GM12801 (cell line): ENCODE measurements around the gene BLZF1.

ENCODE experiments used
- TF ChIP-seq, protein P1 (sequence below): IDR thresholded peaks from one replicate; pipeline ENCODE4 v1.5.1; 2011; ENCODE audit warnings: control low read depth; ENCODE audit not compliant: insufficient read length; ENCODE audit errors: extremely low read depth

Gene BLZF1

DNA sequence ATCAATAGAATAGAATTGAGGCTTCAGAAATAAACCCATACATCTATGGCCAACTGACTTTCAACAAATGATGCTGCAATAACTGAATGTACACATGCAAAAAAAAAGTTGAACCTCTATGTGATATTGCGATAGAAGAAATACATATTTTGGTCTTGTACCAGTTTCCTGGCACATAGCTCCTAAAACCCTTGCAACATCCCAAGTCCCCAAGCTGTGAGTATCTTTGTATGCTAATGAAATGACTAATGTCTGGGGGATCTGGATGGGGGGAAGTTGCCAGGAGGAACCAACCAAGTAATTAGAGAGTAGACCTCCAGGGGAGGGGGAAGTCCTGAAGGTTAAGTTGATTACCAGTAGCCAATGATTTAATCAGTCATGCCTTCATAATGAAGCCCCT, 24.4 kb downstream of the BLZF1 start:
- TF ChIP-seq, protein P1, sequence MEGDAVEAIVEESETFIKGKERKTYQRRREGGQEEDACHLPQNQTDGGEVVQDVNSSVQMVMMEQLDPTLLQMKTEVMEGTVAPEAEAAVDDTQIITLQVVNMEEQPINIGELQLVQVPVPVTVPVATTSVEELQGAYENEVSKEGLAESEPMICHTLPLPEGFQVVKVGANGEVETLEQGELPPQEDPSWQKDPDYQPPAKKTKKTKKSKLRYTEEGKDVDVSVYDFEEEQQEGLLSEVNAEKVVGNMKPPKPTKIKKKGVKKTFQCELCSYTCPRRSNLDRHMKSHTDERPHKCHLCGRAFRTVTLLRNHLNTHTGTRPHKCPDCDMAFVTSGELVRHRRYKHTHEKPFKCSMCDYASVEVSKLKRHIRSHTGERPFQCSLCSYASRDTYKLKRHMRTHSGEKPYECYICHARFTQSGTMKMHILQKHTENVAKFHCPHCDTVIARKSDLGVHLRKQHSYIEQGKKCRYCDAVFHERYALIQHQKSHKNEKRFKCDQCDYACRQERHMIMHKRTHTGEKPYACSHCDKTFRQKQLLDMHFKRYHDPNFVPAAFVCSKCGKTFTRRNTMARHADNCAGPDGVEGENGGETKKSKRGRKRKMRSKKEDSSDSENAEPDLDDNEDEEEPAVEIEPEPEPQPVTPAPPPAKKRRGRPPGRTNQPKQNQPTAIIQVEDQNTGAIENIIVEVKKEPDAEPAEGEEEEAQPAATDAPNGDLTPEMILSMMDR: no peak

DNA sequence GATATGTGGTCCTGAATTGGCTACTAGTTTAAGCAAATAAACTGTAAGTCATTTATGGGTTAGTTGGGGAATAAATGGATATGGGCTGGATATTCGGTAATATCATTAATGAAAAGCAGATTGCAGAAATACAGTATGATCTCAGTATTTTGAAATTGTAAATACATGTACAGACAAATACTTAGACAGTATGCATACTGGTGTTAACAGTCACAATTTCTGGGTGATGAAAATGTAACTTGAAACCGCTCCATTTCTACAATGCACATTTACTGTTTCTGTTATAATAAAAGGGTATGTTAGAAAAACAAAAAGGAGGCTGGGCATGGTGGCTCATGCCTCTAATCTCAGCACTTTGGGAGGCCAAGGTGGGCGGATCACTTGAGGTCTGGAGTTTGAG, 28.0 kb downstream of the BLZF1 start:
- TF ChIP-seq, protein P1: no peak

DNA sequence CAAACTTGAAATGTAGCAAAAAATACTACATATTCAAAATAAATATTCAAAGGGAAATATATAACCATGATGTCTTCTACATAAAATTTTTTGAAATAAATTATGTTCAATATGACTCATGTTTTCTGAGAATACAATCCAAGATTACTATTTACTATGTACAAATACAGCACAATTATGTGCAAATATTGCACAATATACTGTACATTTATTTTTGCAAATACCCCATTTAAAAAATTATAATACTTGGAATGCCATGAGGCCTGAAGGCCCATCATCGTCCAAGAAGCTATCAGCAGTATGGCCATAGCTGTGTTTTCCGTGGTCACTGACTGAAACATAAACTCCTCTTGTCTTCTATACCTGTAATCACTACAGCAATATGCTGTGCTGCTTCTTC, 47.0 kb downstream of the BLZF1 start:
- TF ChIP-seq, protein P1: no peak

DNA sequence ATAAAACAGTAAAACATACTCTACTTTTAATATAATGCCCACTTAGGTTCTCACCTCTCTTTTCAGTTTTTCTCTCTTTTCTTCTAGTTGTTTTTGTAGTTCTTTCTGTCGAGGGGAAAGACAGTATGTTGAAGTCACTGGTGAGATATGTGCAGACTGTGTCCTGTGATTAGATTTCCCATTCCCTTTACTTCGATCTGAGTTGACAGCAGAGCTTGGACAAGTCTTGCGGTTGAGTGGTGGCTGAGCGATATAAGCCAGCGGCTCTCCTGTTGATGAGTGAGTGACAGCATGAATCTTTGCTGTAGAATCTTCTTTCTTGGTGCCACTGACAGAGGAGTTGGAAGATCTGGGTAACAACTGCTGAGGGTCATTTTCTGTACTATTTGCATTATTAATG, 53.3 kb downstream of the BLZF1 start:
- TF ChIP-seq, protein P1: no peak

DNA sequence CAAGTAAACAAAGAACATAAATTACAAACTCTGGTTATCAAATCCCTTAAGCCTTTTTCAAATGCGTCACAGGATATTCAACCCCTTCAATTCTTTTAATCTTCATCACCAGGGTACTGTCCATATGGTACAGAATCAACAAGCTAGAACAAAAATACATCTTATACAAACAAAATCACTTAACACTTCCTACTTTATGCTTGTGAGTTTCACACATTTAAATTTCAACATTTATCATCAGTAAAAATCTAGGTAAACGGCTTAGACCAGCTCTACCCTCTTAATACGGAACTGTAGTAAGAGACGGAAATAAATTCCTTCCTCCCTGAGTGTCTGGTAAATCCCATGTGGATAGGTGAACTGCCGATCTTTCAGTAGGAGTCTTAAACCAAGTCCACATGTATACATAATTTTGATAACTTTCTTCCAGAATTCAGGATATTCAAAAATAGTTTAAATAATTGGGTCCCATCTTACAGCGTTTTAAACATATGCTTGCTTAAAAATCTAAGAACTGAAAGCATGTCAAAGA, 58.2 kb downstream of the BLZF1 start:
- TF ChIP-seq, protein P1: no peak

DNA sequence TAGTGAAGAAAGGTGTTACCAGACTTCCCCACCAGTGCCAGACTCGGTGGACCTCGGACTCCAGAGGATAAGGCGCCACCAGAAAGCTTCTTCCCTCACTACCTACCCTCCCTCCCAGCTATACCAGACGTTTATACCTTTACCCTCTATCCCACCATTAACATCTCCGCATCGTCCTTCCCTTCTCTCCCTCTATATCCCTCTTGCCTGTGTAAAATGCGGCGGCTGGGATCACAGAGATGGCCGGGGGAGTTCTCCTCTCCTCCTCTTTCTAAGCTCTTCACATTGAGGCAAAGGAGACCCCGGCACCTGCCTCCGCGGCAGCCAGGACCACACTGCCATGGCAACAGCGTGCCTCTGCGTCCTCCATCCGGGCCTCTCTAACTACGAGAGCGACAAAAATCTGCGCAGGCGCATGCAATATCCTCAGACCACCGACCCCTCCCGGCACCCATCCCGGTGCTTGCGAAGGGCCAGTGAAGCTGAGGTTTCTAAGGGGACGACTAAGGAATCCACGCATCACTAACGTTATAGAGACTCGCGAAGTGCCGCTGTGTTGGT, 59.2 kb downstream of the BLZF1 start, which contains the start of gene CCDC181:
Gene CCDC181, minus strand, starts transcription at position 394 of the 561 bp plus-strand sequence. CDS start 2,547 bp downstream, outside the sequence.
- TF ChIP-seq, protein P1: no peak
